Smooth muscle cell (in vitro differentiated cells): ENCODE results near the gene COL11A2. TPM values are rescaled to one million over a fixed set of nuclear protein-coding genes. Genes with fewer than 3 reads are reported as not detected.

Source experiments
- DNase-seq: peaks from one replicate; lab custom pipeline; 2025; ENCODE audit not compliant: unreplicated experiment; lab: John Stamatoyannopoulos, UW
- H2AFZ ChIP-seq: fragments of 200-600 bp; sonication (generic); 2 replicates; pipeline ENCODE4 v1.6.0; 2016; ENCODE audit warnings: antibody characterized with exemption, low read depth, mild to moderate bottlenecking
- H3F3A ChIP-seq: fragments of 200-600 bp; sonication (generic); 2 replicates; pipeline ENCODE4 v1.6.0; 2017; ENCODE audit warnings: antibody characterized with exemption, low read depth
- H3K27ac ChIP-seq: fragments of 200-600 bp; sonication (generic); 2 replicates; pipeline ENCODE4 v1.5.1; 2016; ENCODE audit warnings: low read depth, mild to moderate bottlenecking
- H3K27me3 ChIP-seq: fragments of 200-600 bp; sonication (generic); 2 replicates; pipeline ENCODE4 v1.6.1; 2016; ENCODE audit warnings: low read depth, mild to moderate bottlenecking
- H3K36me3 ChIP-seq: fragments of 200-600 bp; sonication (generic); 2 replicates; pipeline ENCODE4 v1.5.1; 2016; ENCODE audit warnings: low read depth
- H3K4me1 ChIP-seq: fragments of 200-600 bp; sonication (generic); 2 replicates; pipeline ENCODE4 v1.5.1; 2016; ENCODE audit warnings: low read depth
- H3K4me2 ChIP-seq: fragments of 200-600 bp; sonication (generic); 2 replicates; pipeline ENCODE4 v1.6.0; 2016; ENCODE audit warnings: mild to moderate bottlenecking
- H3K4me3 ChIP-seq: fragments of 200-600 bp; sonication (generic); 2 replicates; pipeline ENCODE4 v1.5.1; 2016; ENCODE audit warnings: mild to moderate bottlenecking
- H3K79me2 ChIP-seq: fragments of 200-600 bp; sonication (generic); 2 replicates; pipeline ENCODE4 v1.6.0; 2016; ENCODE audit warnings: low read depth, mild to moderate bottlenecking
- H3K9ac ChIP-seq: fragments of 200-600 bp; sonication (generic); 2 replicates; pipeline ENCODE4 v1.6.0; 2016; ENCODE audit warnings: low read depth
- H3K9me3 ChIP-seq: fragments of 200-600 bp; sonication (generic); replicated peaks from 2 replicates; pipeline ENCODE4 v1.5.1; 2016; ENCODE audit warnings: low read depth
- H4K20me1 ChIP-seq: fragments of 200-600 bp; sonication (generic); 2 replicates; pipeline ENCODE4 v1.6.0; 2016; ENCODE audit warnings: low read depth
- CTCF ChIP-seq: fragments of 200-600 bp; sonication (generic); IDR thresholded peaks from 2 replicates; pipeline ENCODE4 v1.5.1; 2017; ENCODE audit warnings: borderline replicate concordance, mild to moderate bottlenecking, antibody characterized with exemption; ENCODE audit not compliant: insufficient read depth, poor library complexity, severe bottlenecking
- WGBS: methylation state at CpG from one replicate; pipeline ENCODE4 v1.1.7; 2016; ENCODE audit warnings: low lambda C conversion rate; 5-methylcytosine and 5-hydroxymethylcytosine counted together
- polyA plus RNA-seq: library from polyadenylated mRNA; unstranded; fragments of >200 nt; fragmentation: Nextera tagmentation; extraction: Ambion mirVana; gene quantifications from 2 replicates; pipeline ENCODE4 v1.2.1, GENCODE V29; 2016
- total RNA-seq: library from RNA; depleted of rRNA; stranded (reverse); fragments of >200 nt; gene quantifications from 2 replicates; pipeline ENCODE4 v1.2.3, GENCODE V29; 2014

Gene COL11A2
- total and polyA plus RNA-seq, 2 experiments from 2014 or later, result 0.36 to 1.2 TPM

GRCh38 chr6:33204165-33204414 lies 11.8 kb upstream of the COL11A2 start:
- H3K4me3 ChIP-seq, result peak overlapping the region; percentile 88
- peaks cover 46% of the 10 kb centered on the region for H3K4me1 ChIP-seq
- no peak overlapping the region for H2AFZ ChIP-seq
- H3K36me3 ChIP-seq, result peaks cover 6% of the 10 kb centered on the region
- no peak overlapping the region for H3K9ac ChIP-seq
- DNase-seq, result no peak
- H3F3A ChIP-seq, result peaks cover 18% of the 10 kb centered on the region
- peak overlapping the region; percentile 100 for H3K4me2 ChIP-seq
- H3K9me3 ChIP-seq, result no peaks in the 10 kb centered on the region
- no peak for TF ChIP-seq CTCF
- H3K79me2 ChIP-seq, result peaks cover 43% of the 10 kb centered on the region
- 28% methylated on average over 4 of the region's 4 CpGs for WGBS
- H3K27me3 ChIP-seq, result no peaks in the 10 kb centered on the region
- peaks cover 37% of the 10 kb centered on the region for H4K20me1 ChIP-seq
- H3K27ac ChIP-seq, result peak overlapping the region; percentile 98

GRCh38 chr6:33203443-33204164 lies 11.3 kb upstream of the COL11A2 start:
- H2AFZ ChIP-seq, result no peak overlapping the region
- peak overlapping the region; percentile 88 for H3K4me3 ChIP-seq
- peak overlapping the region; percentile 98 for H3K27ac ChIP-seq
- H3K4me2 ChIP-seq, result peak overlapping the region; percentile 100
- H3K36me3 ChIP-seq, result peaks cover 6% of the 10 kb centered on the region
- H3F3A ChIP-seq, result peaks cover 15% of the 10 kb centered on the region
- peaks cover 45% of the 10 kb centered on the region for H3K79me2 ChIP-seq
- WGBS, result 95% methylated on average over 7 of the region's 7 CpGs
- H3K27me3 ChIP-seq, result no peaks in the 10 kb centered on the region
- H3K9me3 ChIP-seq, result no peaks in the 10 kb centered on the region
- TF ChIP-seq CTCF, result no peak
- DNase-seq, result no peak
- peaks cover 43% of the 10 kb centered on the region for H3K4me1 ChIP-seq
- no peak overlapping the region for H3K9ac ChIP-seq
- peaks cover 41% of the 10 kb centered on the region for H4K20me1 ChIP-seq

GRCh38 chr6:33202799-33203198 lies 10.5 kb upstream of the COL11A2 start:
- H4K20me1 ChIP-seq, result peaks cover 49% of the 10 kb centered on the region
- peak overlapping the region; percentile 98 for H3K9ac ChIP-seq
- H3K4me3 ChIP-seq, result no peak overlapping the region
- no peak for TF ChIP-seq CTCF
- peaks cover 45% of the 10 kb centered on the region for H3K79me2 ChIP-seq
- H2AFZ ChIP-seq, result no peak overlapping the region
- no peaks in the 10 kb centered on the region for H3K9me3 ChIP-seq
- peak overlapping the region; percentile 98 for H3K27ac ChIP-seq
- peak overlapping the region; percentile 98 for H3K4me2 ChIP-seq
- peaks cover 22% of the 10 kb centered on the region for H3F3A ChIP-seq
- no peak for DNase-seq
- 98% methylated on average over 6 of the region's 6 CpGs for WGBS
- H3K36me3 ChIP-seq, result peaks cover 6% of the 10 kb centered on the region
- H3K4me1 ChIP-seq, result peaks cover 43% of the 10 kb centered on the region
- H3K27me3 ChIP-seq, result no peaks in the 10 kb centered on the region

GRCh38 chr6:33201935-33202334 lies 9.7 kb upstream of the COL11A2 start:
- H3K27me3 ChIP-seq, result no peaks in the 10 kb centered on the region
- peaks cover 22% of the 10 kb centered on the region for H3F3A ChIP-seq
- no peak overlapping the region for H2AFZ ChIP-seq
- H3K36me3 ChIP-seq, result peaks cover 6% of the 10 kb centered on the region
- H3K79me2 ChIP-seq, result peaks cover 45% of the 10 kb centered on the region
- peak overlapping the region; percentile 88 for H3K4me3 ChIP-seq
- DNase-seq, result no peak
- no peak for TF ChIP-seq CTCF
- H3K27ac ChIP-seq, result peak overlapping the region; percentile 98
- no peaks in the 10 kb centered on the region for H3K9me3 ChIP-seq
- WGBS, result 87% methylated on average over 6 of the region's 6 CpGs
- peak overlapping the region; percentile 98 for H3K9ac ChIP-seq
- peaks cover 58% of the 10 kb centered on the region for H4K20me1 ChIP-seq
- peaks cover 43% of the 10 kb centered on the region for H3K4me1 ChIP-seq
- peak overlapping the region; percentile 98 for H3K4me2 ChIP-seq
